Thoracic aorta (tissue), 2 donors: ENCODE data around the gene CCDC122. TPM values are rescaled to one million over a fixed set of nuclear protein-coding genes. Genes with fewer than 3 reads are reported as not detected.

Experiments used
- ATAC-seq: fragments of 150-250 bp; one replicate; pipeline ENCODE4 v1.8.0; 2017; ENCODE audit warnings: low read depth; ENCODE audit not compliant: insufficient number of reproducible peaks, low FRiP score
- DNase-seq: peaks from one replicate; pipeline ENCODE4 v3.0.0-alpha.2; 2020; ENCODE audit warnings: low spot score
- H3K27ac ChIP-seq, 2 donors: fragments of 200-600 bp; sonication (generic); 1 replicate in 1 of 2; 2 replicates in 1 of 2; pipeline ENCODE4 v1.5.1; 2016; ENCODE audit warnings: mild to moderate bottlenecking in 2 of 2, moderate library complexity in 2 of 2
- H3K27me3 ChIP-seq: fragments of 200-600 bp; sonication (generic); replicated peaks from 2 replicates; pipeline ENCODE4 v1.6.0; 2016; ENCODE audit warnings: mild to moderate bottlenecking; ENCODE audit not compliant: insufficient read depth
- H3K36me3 ChIP-seq: fragments of 200-600 bp; sonication (generic); one replicate; pipeline ENCODE4 v1.5.1; 2016
- H3K4me1 ChIP-seq, 2 donors: fragments of 200-600 bp; sonication (generic); 1 replicate in 1 of 2; 2 replicates in 1 of 2; pipeline versions ENCODE4 v1.5.1 to v1.6.0; 2016; ENCODE audit warnings: low read depth in 2 of 2, mild to moderate bottlenecking in 1 of 2; ENCODE audit not compliant: control insufficient read depth in 1 of 2
- H3K4me3 ChIP-seq: fragments of 200-600 bp; sonication (generic); 2 replicates; pipeline ENCODE4 v1.5.1; 2016; ENCODE audit warnings: mild to moderate bottlenecking
- H3K9me3 ChIP-seq: fragments of 200-600 bp; sonication (generic); 2 replicates; pipeline ENCODE4 v1.5.1; 2016
- total RNA-seq, 2 donors: library from RNA; depleted of rRNA; stranded (reverse); fragments of >200 nt; gene quantifications; one replicate each; pipeline versions ENCODE4 v1.1.0 to v1.2.3, GENCODE V29; 2016
- TF ChIP-seq, protein P1 (sequence below): fragments of 200-600 bp; sonication (generic); IDR thresholded peaks from one replicate; pipeline ENCODE4 v1.5.1; 2019; ENCODE audit warnings: antibody characterized with exemption

Gene CCDC122
- total RNA-seq, 2 donors from 2014 or later = 0.54 to 1.1 TPM

DNA sequence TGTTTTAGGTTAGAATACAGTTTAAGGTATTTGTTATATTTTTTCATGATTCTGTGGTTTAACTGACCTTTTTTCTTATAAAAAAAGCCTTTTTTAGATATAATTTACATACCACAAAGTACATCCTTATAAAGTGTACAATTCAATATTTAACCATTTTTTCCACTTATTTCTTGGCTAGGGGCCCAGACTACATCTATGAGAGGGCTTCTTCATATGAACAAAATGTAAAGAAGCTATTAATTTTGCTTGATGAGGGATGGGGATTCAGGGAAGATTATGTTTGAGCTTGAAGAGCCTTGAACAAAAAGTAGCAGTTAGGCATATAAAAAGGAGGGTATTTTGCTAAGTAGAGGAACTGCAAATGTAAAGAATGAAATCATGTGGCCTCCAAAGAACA, 2.2 kb downstream of the CCDC122 start:
- Histone ChIP-seq H3K36me3 (no peaks in the 10 kb centered on the region), H3K27ac (no peak overlapping the region), H3K4me3 (no peak overlapping the region), H3K4me1 (peaks cover 0 to 7% of the 10 kb centered on the region in 2 donors), H3K9me3 (no peaks in the 10 kb centered on the region), H3K27me3 (no peaks in the 10 kb centered on the region)
- DNase-seq = no peak
- ATAC-seq = no peak
- TF ChIP-seq, protein P1, sequence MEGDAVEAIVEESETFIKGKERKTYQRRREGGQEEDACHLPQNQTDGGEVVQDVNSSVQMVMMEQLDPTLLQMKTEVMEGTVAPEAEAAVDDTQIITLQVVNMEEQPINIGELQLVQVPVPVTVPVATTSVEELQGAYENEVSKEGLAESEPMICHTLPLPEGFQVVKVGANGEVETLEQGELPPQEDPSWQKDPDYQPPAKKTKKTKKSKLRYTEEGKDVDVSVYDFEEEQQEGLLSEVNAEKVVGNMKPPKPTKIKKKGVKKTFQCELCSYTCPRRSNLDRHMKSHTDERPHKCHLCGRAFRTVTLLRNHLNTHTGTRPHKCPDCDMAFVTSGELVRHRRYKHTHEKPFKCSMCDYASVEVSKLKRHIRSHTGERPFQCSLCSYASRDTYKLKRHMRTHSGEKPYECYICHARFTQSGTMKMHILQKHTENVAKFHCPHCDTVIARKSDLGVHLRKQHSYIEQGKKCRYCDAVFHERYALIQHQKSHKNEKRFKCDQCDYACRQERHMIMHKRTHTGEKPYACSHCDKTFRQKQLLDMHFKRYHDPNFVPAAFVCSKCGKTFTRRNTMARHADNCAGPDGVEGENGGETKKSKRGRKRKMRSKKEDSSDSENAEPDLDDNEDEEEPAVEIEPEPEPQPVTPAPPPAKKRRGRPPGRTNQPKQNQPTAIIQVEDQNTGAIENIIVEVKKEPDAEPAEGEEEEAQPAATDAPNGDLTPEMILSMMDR = no peak

DNA sequence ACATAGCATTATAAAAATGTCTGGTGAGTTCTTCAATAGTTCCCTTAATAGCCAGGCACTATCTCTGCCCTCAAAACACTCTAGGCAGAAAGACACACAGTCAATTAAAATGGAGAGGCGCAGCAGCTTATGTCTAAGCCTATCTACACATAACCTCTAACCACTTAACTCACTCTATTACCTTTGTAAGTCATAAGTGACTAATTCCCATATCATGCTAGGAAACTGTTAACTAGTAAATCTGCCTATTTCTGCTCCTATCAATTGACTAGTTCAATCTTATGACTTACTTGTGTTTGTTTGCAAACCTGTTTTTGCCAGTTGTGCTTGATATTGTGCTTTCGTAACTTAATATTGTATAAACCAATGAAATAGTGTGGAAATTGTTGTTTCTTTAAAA, 3.2 kb downstream of the CCDC122 start:
- H3K27ac ChIP-seq = no peak overlapping the region
- peaks cover 0 to 7% of the 10 kb centered on the region in 2 donors for H3K4me1 ChIP-seq
- TF ChIP-seq, protein P1 = no peak
- no peak overlapping the region for H3K4me3 ChIP-seq
- DNase-seq (no peak), ATAC-seq (no peak)
- no peaks in the 10 kb centered on the region for H3K36me3 ChIP-seq
- H3K9me3 ChIP-seq = no peaks in the 10 kb centered on the region
- H3K27me3 ChIP-seq = no peaks in the 10 kb centered on the region

DNA sequence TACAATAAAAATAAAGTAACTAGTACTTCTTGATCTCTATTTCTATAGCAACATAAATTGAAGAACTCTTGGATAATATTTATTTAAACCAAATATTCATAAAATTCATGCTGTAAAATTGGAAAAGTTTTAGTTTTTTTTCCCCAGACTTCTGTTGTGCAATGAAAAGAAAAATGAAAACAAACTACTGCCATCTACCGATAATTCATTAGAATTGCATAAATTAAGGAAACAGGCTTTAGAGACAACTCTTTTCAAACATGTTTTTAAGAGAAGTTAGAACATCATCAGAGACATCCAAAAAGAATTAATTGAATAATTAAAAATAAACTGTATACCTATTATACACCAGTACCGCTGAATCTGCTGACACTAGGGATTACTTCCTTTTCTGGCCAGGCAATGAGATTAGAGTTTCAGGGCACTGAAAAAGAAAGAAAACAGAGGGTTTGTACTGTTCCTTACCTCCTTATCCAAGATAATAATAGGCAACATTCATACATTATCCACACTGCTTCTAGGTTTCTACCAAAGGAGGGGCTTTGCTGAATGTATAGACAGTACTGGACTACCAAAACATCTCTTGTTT, 4.9 kb downstream of the CCDC122 start:
- TF ChIP-seq, protein P1 = peak; percentile 50
- no peaks in the 10 kb centered on the region for H3K27me3 ChIP-seq
- no peaks in the 10 kb centered on the region for H3K9me3 ChIP-seq
- H3K4me3 ChIP-seq = no peak overlapping the region
- ATAC-seq (no peak), DNase-seq (no peak)
- peaks cover 0 to 7% of the 10 kb centered on the region in 2 donors for H3K4me1 ChIP-seq
- H3K27ac ChIP-seq = no peak overlapping the region
- H3K36me3 ChIP-seq = no peaks in the 10 kb centered on the region

DNA sequence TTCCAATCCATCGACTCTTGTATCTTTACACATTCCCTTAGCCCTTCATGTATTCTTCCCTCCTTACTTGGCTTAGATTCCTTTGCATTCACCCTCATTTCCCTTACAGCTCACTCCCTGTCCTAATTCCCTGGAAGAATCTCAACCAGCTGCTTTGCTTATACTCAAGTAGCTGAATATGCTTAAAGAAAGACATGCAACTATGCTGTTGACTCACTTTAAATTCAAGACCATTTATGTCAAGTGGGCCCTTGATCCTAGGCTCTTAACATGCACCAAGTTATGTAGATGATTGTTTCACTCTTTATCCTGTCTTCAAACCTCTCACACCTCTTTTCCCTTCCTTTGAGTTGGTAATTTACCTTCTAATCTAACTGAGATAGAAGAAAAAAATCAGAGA, 7.4 kb downstream of the CCDC122 start:
- Histone ChIP-seq H3K27me3 (no peaks in the 10 kb centered on the region), H3K4me1 (no peaks in the 10 kb centered on the region), H3K4me3 (no peak overlapping the region), H3K27ac (no peak overlapping the region), H3K9me3 (no peaks in the 10 kb centered on the region), H3K36me3 (no peaks in the 10 kb centered on the region)
- DNase-seq = no peak
- TF ChIP-seq, protein P1 = no peak
- ATAC-seq = no peak

DNA sequence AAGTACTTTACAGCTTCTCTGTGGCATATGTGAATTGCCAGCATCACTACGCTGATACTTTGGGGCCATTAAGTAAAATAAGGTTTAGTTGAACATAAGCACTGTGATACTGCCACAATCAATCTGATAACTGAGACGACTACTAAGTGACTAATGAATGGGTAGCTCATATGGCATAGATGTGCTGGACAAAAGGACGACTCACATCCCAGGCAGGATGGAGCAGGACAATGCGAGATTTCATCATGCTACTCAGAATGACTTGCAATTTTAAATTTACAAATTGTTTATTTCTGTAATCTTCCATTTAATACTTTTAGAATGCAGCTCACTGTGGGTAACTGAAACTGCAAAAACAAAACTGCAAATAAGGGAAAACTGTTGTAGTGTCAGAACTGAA, 13.6 kb downstream of the CCDC122 start:
- H3K36me3 ChIP-seq = no peaks in the 10 kb centered on the region
- ATAC-seq = no peak
- H3K4me1 ChIP-seq = no peaks in the 10 kb centered on the region
- no peak overlapping the region for H3K27ac ChIP-seq
- TF ChIP-seq, protein P1 = no peak
- no peaks in the 10 kb centered on the region for H3K9me3 ChIP-seq
- no peaks in the 10 kb centered on the region for H3K27me3 ChIP-seq
- no peak overlapping the region for H3K4me3 ChIP-seq
- no peak for DNase-seq
